ENCODE data around the gene ARPC1B. TPM values are rescaled to one million over a fixed set of nuclear protein-coding genes. Genes with fewer than 3 reads are reported as not detected.

Gene ARPC1B
- total and polyA plus RNA-seq, 2 of the 4 experiments (the other 2 are of a cell fraction): 351 to 488 TPM

DNA sequence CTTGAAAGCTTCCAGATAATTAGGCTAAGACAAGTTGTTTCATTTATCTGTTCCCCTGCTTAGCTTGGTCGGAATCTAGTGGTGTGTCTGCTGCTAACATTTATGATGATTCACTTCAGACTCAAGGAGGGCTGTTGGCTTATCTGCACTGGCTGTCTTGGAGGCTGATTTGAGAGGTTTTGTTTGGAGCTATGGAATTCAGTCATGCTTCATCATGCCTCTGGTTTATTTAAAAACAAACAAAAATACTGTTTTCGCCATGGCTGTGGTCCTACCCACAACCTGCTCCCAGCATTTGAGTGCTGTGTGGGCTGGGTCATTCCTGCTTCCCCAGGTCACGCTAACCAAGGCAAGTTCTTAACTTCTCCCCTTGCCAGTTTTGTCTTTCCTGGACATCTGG, 11.7 kb upstream of the ARPC1B start:
- Histone ChIP-seq H4K91ac (ENCODE audit: insufficient read depth, low read depth, low read length) (no peak overlapping the region), H2BK15ac (ENCODE audit: low read depth, low read length) (no peak overlapping the region), H3K9me3 (ENCODE audit: control insufficient read depth, insufficient read depth, low read length) (no peaks in the 10 kb centered on the region), H4K8ac (ENCODE audit: low read depth in 2 of 2, low read length in 2 of 2) (no peak overlapping the region), H3K56ac (ENCODE audit: extremely low read depth, insufficient read depth, low read length) (no peak overlapping the region), H2BK120ac (ENCODE audit: low read depth, low read length) (no peak overlapping the region), H2AFZ (replicated peaks; ENCODE audit: low read length, poor library complexity) (no peak overlapping the region), H3K4me1 (ENCODE audit: control insufficient read depth, insufficient read depth, low read length) (peaks cover 2% of the 10 kb centered on the region; the same call in 1 of the 2 replicates), H2AK9ac (replicated peaks; ENCODE audit: low read depth, low read length, poor library complexity) (no peak overlapping the region), H2BK5ac (ENCODE audit: low read depth, low read length, poor library complexity, severe bottlenecking) (peak overlapping the region; percentile 42), H3K9me1 (ENCODE audit: insufficient read depth, low read length) (peaks cover 6% of the 10 kb centered on the region), H2AK5ac (ENCODE audit: low read depth, low read length) (no peak overlapping the region), H4K20me1 (ENCODE audit: insufficient read depth, low read length) (peaks cover 24% of the 10 kb centered on the region), H3K18ac (ENCODE audit: low read depth, low read length) (no peak overlapping the region), H3K4me2 (ENCODE audit: low read depth, low read length) (no peak overlapping the region), H3K79me1 (ENCODE audit: low read depth in 1 of 2, low read length in 2 of 2) (peaks cover 16 to 45% of the 10 kb centered on the region in 2 experiments), H3K36me3 (ENCODE audit: control insufficient read depth, insufficient read depth, low read length) (peaks cover 54% of the 10 kb centered on the region), H3K14ac (replicated peaks; ENCODE audit: low read depth, low read length) (no peak overlapping the region), H3K27me3 (ENCODE audit: control insufficient read depth, insufficient read depth, low read length) (no peaks in the 10 kb centered on the region), H3K23ac (ENCODE audit: low read depth, low read length) (no peak overlapping the region), H2BK20ac (ENCODE audit: low read depth, low read length) (no peak overlapping the region), H3K27ac (ENCODE audit: insufficient read depth, low read length) (no peak overlapping the region), H3K9ac (ENCODE audit: low read depth, low read length) (no peak overlapping the region), H4K5ac (ENCODE audit: low read depth, low read length) (no peak overlapping the region), H3K4ac (ENCODE audit: low read depth, low read length) (no peak overlapping the region), H3K4me3 (ENCODE audit: insufficient read depth, low read depth, low read length) (no peak overlapping the region)
- no CpG with 5 or more reads among the region's 3 CpGs for WGBS, 2 experiments (ENCODE audit: extremely low coverage in 2 of 2, insufficient read length in 1 of 2)
- no TSS peak for BruUV-seq (replicated peaks)
- in situ Hi-C loops (cut with MboI; ENCODE audit: low sequenced_read_pairs): no loop called here
- ATAC-seq (ENCODE audit: low read depth) (peak; percentile 94), DNase-seq (peak; percentile 96)
- TF ChIP-seq MAZ (IDR thresholded peaks at IDR 0.05; ENCODE audit: borderline replicate concordance, low read depth, low read length) (no peak), NFE2L2 (IDR thresholded peaks at IDR 0.05; ENCODE audit: low read depth, low read length) (peak; percentile 22; the same call in 1 of the 2 replicates), MXI1 (IDR thresholded peaks at IDR 0.05; ENCODE audit: borderline replicate concordance, low read depth, low read length) (0 out of 2 replicates have a peak, but pooled peaks have one; percentile 60), FOS (IDR thresholded peaks at IDR 0.05; ENCODE audit: low read depth, low read length) (peak; percentile 63), BHLHE40 (IDR thresholded peaks at IDR 0.05; ENCODE audit: low read depth, low read length) (peak; percentile 79), RFX5 (IDR thresholded peaks at IDR 0.05; ENCODE audit: low read depth, low read length) (no peak), RAD21 (IDR thresholded peaks at IDR 0.05; ENCODE audit: low read length) (peak; percentile 16; the same call in 1 of the 2 replicates)
- TF ChIP-seq, protein P1, sequence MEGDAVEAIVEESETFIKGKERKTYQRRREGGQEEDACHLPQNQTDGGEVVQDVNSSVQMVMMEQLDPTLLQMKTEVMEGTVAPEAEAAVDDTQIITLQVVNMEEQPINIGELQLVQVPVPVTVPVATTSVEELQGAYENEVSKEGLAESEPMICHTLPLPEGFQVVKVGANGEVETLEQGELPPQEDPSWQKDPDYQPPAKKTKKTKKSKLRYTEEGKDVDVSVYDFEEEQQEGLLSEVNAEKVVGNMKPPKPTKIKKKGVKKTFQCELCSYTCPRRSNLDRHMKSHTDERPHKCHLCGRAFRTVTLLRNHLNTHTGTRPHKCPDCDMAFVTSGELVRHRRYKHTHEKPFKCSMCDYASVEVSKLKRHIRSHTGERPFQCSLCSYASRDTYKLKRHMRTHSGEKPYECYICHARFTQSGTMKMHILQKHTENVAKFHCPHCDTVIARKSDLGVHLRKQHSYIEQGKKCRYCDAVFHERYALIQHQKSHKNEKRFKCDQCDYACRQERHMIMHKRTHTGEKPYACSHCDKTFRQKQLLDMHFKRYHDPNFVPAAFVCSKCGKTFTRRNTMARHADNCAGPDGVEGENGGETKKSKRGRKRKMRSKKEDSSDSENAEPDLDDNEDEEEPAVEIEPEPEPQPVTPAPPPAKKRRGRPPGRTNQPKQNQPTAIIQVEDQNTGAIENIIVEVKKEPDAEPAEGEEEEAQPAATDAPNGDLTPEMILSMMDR (conservative IDR thresholded peaks at IDR 0.05; ENCODE audit: low read depth, low read length): no peak
- intact Hi-C loops (cut with micrococcal nuclease): no loop called here
- CTCF ChIA-PET: interaction anchor here (0.7 kb wide), 2 partner anchors 24 to 264 kb away, joined by 3 to 4 read pairs; no protein-coding TSS in a partner anchor
- dilution Hi-C loops (cut with HindIII; ENCODE audit: low sequenced_read_pairs, unreplicated experiment): no loop called here
- POLR2A ChIA-PET (ENCODE audit: unreplicated experiment): no interaction called here
